K562 (cell line): ENCODE data around the gene SLC1A7. TPM values are rescaled to one million over a fixed set of nuclear protein-coding genes. Genes with fewer than 3 reads are reported as not detected.

Experiments used
- CREM ChIP-seq: IDR thresholded peaks from 2 replicates; pipeline ENCODE4 v1.6.1; 2014; ENCODE audit warnings: antibody characterized with exemption, low read depth
- DPF2 ChIP-seq: fragments of 450-650 bp; IDR thresholded peaks from 2 replicates; pipeline ENCODE4 v1.6.1; 2016
- ELF2 ChIP-seq: fragments of 250-450 bp; sonication (Bioruptor Pico); IDR thresholded peaks from 2 replicates; pipeline ENCODE4 v1.5.0; 2021; ENCODE audit warnings: mild to moderate bottlenecking
- EP400 ChIP-seq: fragments of 450-650 bp; IDR thresholded peaks from 2 replicates; pipeline ENCODE4 v1.6.1; 2017; ENCODE audit warnings: antibody characterized with exemption, mild to moderate bottlenecking, moderate library complexity
- ETV1 ChIP-seq: fragments of 450-650 bp; conservative IDR thresholded peaks from 2 replicates; pipeline ENCODE4 v1.6.1; 2016; ENCODE audit warnings: missing genetic modification characterization, control low read depth, low read depth, missing compliant biosample characterization
- FOSL1 ChIP-seq: fragments of 200-800 bp; sonication (Bioruptor generic); conservative IDR thresholded peaks from 2 replicates; pipeline ENCODE4 v1.6.1; 2016; ENCODE audit warnings: missing genetic modification characterization, missing compliant biosample characterization
- HDAC2 ChIP-seq: fragments of 450-650 bp; IDR thresholded peaks from 2 replicates; pipeline ENCODE4 v1.6.1; 2016; ENCODE audit warnings: mild to moderate bottlenecking
- IRF9 ChIP-seq: fragments of 450-650 bp; IDR thresholded peaks from 2 replicates; pipeline ENCODE4 v1.6.1; 2016; ENCODE audit warnings: missing biosample characterization, missing genetic modification characterization
- KDM4B ChIP-seq, 2 experiments: fragments of 450-650 bp in 1 of 2; sonication (generic) in 1 of 2; IDR thresholded peaks; 2 replicates each; pipeline ENCODE4 v1.6.1; 2016 to 2017; ENCODE audit warnings: borderline replicate concordance in 2 of 2, antibody characterized with exemption in 1 of 2, low read depth in 1 of 2, mild to moderate bottlenecking in 1 of 2
- MLLT1 ChIP-seq, 2 experiments: fragments of 450-650 bp; IDR thresholded peaks; 2 replicates each; pipeline ENCODE4 v1.6.1; 2016
- NFE2L1 ChIP-seq: fragments of 450-650 bp; IDR thresholded peaks from 2 replicates; pipeline ENCODE4 v1.6.1; 2016; ENCODE audit warnings: missing genetic modification characterization, low read depth, mild to moderate bottlenecking, missing compliant biosample characterization, moderate library complexity, borderline replicate concordance
- RAD21 ChIP-seq, 2 experiments: fragments of 250-450 bp in 1 of 2; fragments of 450-650 bp in 1 of 2; sonication (Bioruptor Pico) in 1 of 2; formaldehyde crosslinking in 1 of 2; IDR thresholded peaks in 1 of 2; conservative IDR thresholded peaks in 1 of 2; 2 replicates each; pipeline versions ENCODE4 v1.4.0 to v1.8.0; 2020 to 2022; ENCODE audit warnings: mild to moderate bottlenecking in 2 of 2, moderate library complexity in 1 of 2
- RAD51 ChIP-seq: fragments of 450-650 bp; IDR thresholded peaks from 2 replicates; pipeline ENCODE4 v1.7.1; 2016; ENCODE audit warnings: low read depth, mild to moderate bottlenecking, borderline replicate concordance
- SIRT6 ChIP-seq: IDR thresholded peaks from one replicate; pipeline ENCODE4 v1.6.1; 2012; ENCODE audit warnings: low read depth, mild to moderate bottlenecking, control low read depth, inconsistent platforms, low read length, moderate library complexity
- TFE3 ChIP-seq: fragments of 450-650 bp; formaldehyde crosslinking; IDR thresholded peaks from 2 replicates; pipeline ENCODE4 v1.4.0; 2020; ENCODE audit warnings: mild to moderate bottlenecking, mixed read lengths
- TRIM24 ChIP-seq, 2 experiments: fragments of 450-650 bp; IDR thresholded peaks; 2 replicates each; pipeline ENCODE4 v1.6.1; 2016
- TRIM28 ChIP-seq: fragments of 450-650 bp; IDR thresholded peaks from 2 replicates; pipeline ENCODE4 v1.6.1; 2017
- UBTF ChIP-seq, 2 experiments: IDR thresholded peaks; 2 replicates each; pipeline ENCODE4 v1.6.1; 2012; ENCODE audit warnings: improper control_type of control experiment in 2 of 2, low read depth in 2 of 2, low read length in 2 of 2, borderline replicate concordance in 1 of 2
- ZEB2 ChIP-seq: fragments of 450-650 bp; IDR thresholded peaks from 2 replicates; pipeline ENCODE4 v1.6.1; 2016
- ZFP36 ChIP-seq: fragments of 150-350 bp; IDR thresholded peaks from 2 replicates; pipeline ENCODE4 v1.6.1; 2018; ENCODE audit warnings: low read length, low read depth; ENCODE audit not compliant: partially characterized antibody
- ZNF175 ChIP-seq: fragments of 200-800 bp; sonication (Bioruptor generic); IDR thresholded peaks from 2 replicates; pipeline ENCODE4 v1.6.1; 2016; ENCODE audit warnings: low read depth, mild to moderate bottlenecking, missing genetic modification characterization, missing compliant biosample characterization
- ZNF316 ChIP-seq: fragments of 450-650 bp; IDR thresholded peaks from 2 replicates; pipeline ENCODE4 v1.6.1; 2016
- ZNF347 ChIP-seq: fragments of 450-650 bp; formaldehyde crosslinking; IDR thresholded peaks from 2 replicates; pipeline ENCODE4 v1.4.0; 2020; ENCODE audit warnings: low read depth, mild to moderate bottlenecking, moderate library complexity
- ZNF583 ChIP-seq: fragments of 250-450 bp; sonication (Bioruptor Pico); IDR thresholded peaks from 2 replicates; pipeline ENCODE4 v1.4.0; 2020
- polyA plus RNA-seq, 8 experiments: library from polyadenylated mRNA; depleted of rRNA in 4 of 8; stranded (reverse) in 5 of 8; unstranded in 3 of 8; fragments of >200 nt; fragmentation: Nextera tagmentation in 2 of 8; fragmentation: Illumina TruSeq in 1 of 8; extraction: Ambion mirVana in 2 of 8; extraction: Trizol in 1 of 8; gene quantifications; 2 replicates each; pipeline versions ENCODE4 v1.2.1 to v1.2.3, GENCODE V29; 2011 to 2014; ENCODE audit warnings: inconsistent platforms in 1 of 8, missing spikeins in 1 of 8
- total RNA-seq, 7 experiments: library from RNA; depleted of rRNA in 6 of 7; stranded (reverse); fragments of >200 nt in 6 of 7; fragmentation: Illumina TruSeq in 2 of 7; extraction: Trizol in 2 of 7; gene quantifications; 2 replicates each; pipeline versions ENCODE4 v1.2.1 to v1.2.3, GENCODE V29; 2011 to 2021; ENCODE audit warnings: low replicate concordance in 1 of 7

SLC1A7 gene
- total and polyA plus RNA-seq, 9 of the 15 experiments (the other 6 are each of a cell fraction or from before 2014, with no cell fraction given): 0.07 TPM; not detected in 8

GRCh38 chr1:53163291-53163768, 20.9 kb upstream of the SLC1A7 start (continued):
- TF ChIP-seq DPF2 (peak; percentile 96), ZFP36 (peak; percentile 30), CREM (0 out of 2 replicates have a peak, but pooled peaks have one; percentile 12), ZNF316 (peak; percentile 99), ZNF175 (0 out of 2 replicates have a peak, but pooled peaks have one; percentile 52), ELF2 (CRISPR knock-in tag) (0 out of 2 replicates have a peak, but pooled peaks have one; percentile 56), ZNF583 (CRISPR knock-in tag) (no peak), NFE2L1 (tag) (peak; percentile 84), TRIM28 (0 out of 2 replicates have a peak, but pooled peaks have one; percentile 70), EP400 (peak; percentile 61), RAD51 (peak; percentile 18; the same call in 1 of the 2 replicates), TFE3 (CRISPR knock-in tag) (no peak), ETV1 (tag) (peak; percentile 63), RAD21 (CRISPR knock-in tag; conservative IDR thresholded peaks at IDR 0.05 in 1 of 2, IDR thresholded peaks at IDR 0.05 in 1 of 2) (no peak), ZEB2 (peak; percentile 55; the same call in 1 of the 2 replicates), SIRT6 (no peak), HDAC2 (peak; percentile 45; the same call in 1 of the 2 replicates), MLLT1 (IDR thresholded peaks at IDR 0.05) (peak; percentile 29 to 74; a peak in 1 of 4 replicates), IRF9 (tag) (peak; percentile 77; the same call in 1 of the 2 replicates), ZNF347 (CRISPR knock-in tag) (no peak), UBTF (IDR thresholded peaks at IDR 0.05; ENCODE audit: borderline replicate concordance in 1 of 2, low read depth in 2 of 2, low read length in 2 of 2) (0 out of 4 replicates have a peak, but pooled peaks of 1 of the 2 experiments have one; percentile 42), TRIM24 (IDR thresholded peaks at IDR 0.05) (peak; percentile 95 to 96), KDM4B (IDR thresholded peaks at IDR 0.05; ENCODE audit: borderline replicate concordance in 2 of 2, low read depth in 1 of 2) (no peak), FOSL1 (tag) (peak; percentile 36; the same call in 1 of the 2 replicates)
